Measurements from ENCODE around the gene PTPRG.
A peak's percentile ranks its signal among the peaks of the same experiment; 100 is the strongest.

Gene PTPRG

GRCh38 chr3:61563313-61564271 lies 2.2 kb downstream of the PTPRG start:
- Histone ChIP-seq H3K4me3 (ENCODE audit: low read length) (peak overlapping the region; percentile 95), H3K36me3 (ENCODE audit: insufficient read depth, low read depth, low read length) (peaks cover 19% of the 10 kb centered on the region), H3K9ac (ENCODE audit: low read depth, low read length) (peak overlapping the region; percentile 98), H3K9me3 (ENCODE audit: insufficient read depth, low read depth, low read length) (peaks cover under 1% of the 10 kb centered on the region; the same call in 1 of the 2 replicates), H3K4me1 (ENCODE audit: insufficient read depth, low read length) (peaks cover 22% of the 10 kb centered on the region), H3K27me3 (ENCODE audit: insufficient read depth, low read length) (peaks cover 20% of the 10 kb centered on the region), H3K27ac (ENCODE audit: low read length) (no peak overlapping the region)

- H3K9ac ChIP-seq (ENCODE audit: low read depth, low read length), result peak overlapping the region; percentile 98
- peaks cover 17% of the 10 kb centered on the region; the same call in 1 of the 2 replicates for H3K4me1 ChIP-seq (ENCODE audit: insufficient read depth, low read length)
- no peak overlapping the region for H3K27ac ChIP-seq (ENCODE audit: low read length)
- H3K27me3 ChIP-seq (ENCODE audit: insufficient read depth, low read length), result peaks cover 20% of the 10 kb centered on the region
- H3K36me3 ChIP-seq (ENCODE audit: insufficient read depth, low read depth, low read length), result peaks cover 19% of the 10 kb centered on the region
- H3K9me3 ChIP-seq (ENCODE audit: insufficient read depth, low read depth, low read length), result no peaks in the 10 kb centered on the region
- H3K4me3 ChIP-seq (ENCODE audit: low read length), result peak overlapping the region; percentile 95
Observed at GRCh38 chr3:61564395-61565059, 3.2 kb downstream of the PTPRG start.

DNA sequence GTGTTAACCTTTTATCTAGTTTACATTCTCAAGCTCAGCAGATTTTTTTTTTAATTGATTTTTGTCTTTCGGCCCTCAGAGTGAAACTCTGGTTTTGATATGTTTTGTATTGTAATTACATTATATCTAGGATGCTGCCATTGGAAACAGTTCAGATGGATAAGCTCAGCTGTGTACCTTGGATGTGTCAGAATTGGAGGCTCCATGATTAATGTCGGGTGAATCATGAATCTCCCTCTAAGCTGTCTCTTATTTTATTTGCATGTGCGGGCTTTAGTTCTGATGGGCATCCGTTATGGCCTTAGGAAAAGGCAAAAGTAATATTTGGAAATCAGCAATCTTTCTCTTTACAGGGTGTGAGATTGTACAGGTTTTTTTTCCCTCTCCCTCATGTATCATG lies 4.2 kb downstream of the PTPRG start:
- no peak overlapping the region for H3K9ac ChIP-seq (ENCODE audit: low read depth, low read length)
- no peak overlapping the region for H3K27ac ChIP-seq (ENCODE audit: low read length)
- H3K9me3 ChIP-seq (ENCODE audit: insufficient read depth, low read depth, low read length), result no peaks in the 10 kb centered on the region
- H3K27me3 ChIP-seq (ENCODE audit: insufficient read depth, low read length), result peaks cover 20% of the 10 kb centered on the region
- H3K36me3 ChIP-seq (ENCODE audit: insufficient read depth, low read depth, low read length), result peaks cover 29% of the 10 kb centered on the region
- H3K4me3 ChIP-seq (ENCODE audit: low read length), result peak overlapping the region; percentile 95; the same call in 1 of the 2 replicates
- H3K4me1 ChIP-seq (ENCODE audit: insufficient read depth, low read length), result peaks cover 21% of the 10 kb centered on the region

GRCh38 chr3:61568127-61568526 lies 6.8 kb downstream of the PTPRG start:
- Histone ChIP-seq H3K9ac (ENCODE audit: low read depth, low read length) (no peak overlapping the region), H3K27ac (ENCODE audit: low read length) (no peak overlapping the region), H3K27me3 (ENCODE audit: insufficient read depth, low read length) (peaks cover 13% of the 10 kb centered on the region), H3K9me3 (ENCODE audit: insufficient read depth, low read depth, low read length) (no peaks in the 10 kb centered on the region), H3K4me3 (ENCODE audit: low read length) (no peak overlapping the region), H3K4me1 (ENCODE audit: insufficient read depth, low read length) (peaks cover 36% of the 10 kb centered on the region), H3K36me3 (ENCODE audit: insufficient read depth, low read depth, low read length) (peaks cover 32% of the 10 kb centered on the region)

DNA sequence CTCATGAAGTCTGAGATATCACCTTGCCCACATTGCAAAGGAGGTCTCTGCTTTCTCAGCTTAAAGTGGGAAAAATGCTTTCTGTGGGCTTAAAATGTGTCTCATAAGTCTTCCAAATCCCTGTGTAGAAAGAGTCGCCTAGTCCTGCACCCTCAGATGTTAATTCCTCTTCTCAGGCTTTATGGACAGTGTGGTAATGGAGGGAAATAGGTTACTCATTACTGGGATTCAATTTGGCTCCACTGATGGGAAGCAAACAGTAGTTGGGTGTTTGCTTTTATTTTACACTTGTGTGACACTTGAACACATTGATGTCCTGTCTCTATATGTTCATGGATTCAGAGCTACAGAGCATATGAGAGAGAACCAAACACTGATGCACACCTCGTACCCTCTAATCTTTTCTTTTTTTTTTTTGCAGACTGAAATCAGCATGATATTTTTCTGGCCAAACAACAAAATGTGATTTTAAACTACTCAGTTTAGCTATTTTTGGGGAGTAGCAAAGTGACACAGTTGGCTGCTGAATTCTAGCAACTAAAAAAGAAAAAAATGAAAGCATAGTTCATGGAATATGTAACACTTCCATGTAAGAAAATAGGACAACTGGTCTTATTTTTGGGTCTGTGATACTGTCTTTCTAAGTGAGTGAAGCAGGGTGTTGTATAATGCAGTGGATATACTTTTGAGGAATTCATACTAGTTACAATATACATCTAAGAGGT lies 8.6 kb downstream of the PTPRG start:
- Histone ChIP-seq H3K4me1 (ENCODE audit: insufficient read depth, low read length) (peaks cover 34% of the 10 kb centered on the region), H3K9ac (ENCODE audit: low read depth, low read length) (peak overlapping the region; percentile 7; the same call in 1 of the 2 replicates), H3K36me3 (ENCODE audit: insufficient read depth, low read depth, low read length) (peaks cover 30% of the 10 kb centered on the region), H3K27me3 (ENCODE audit: insufficient read depth, low read length) (no peaks in the 10 kb centered on the region), H3K27ac (ENCODE audit: low read length) (no peak overlapping the region), H3K4me3 (ENCODE audit: low read length) (no peak overlapping the region), H3K9me3 (ENCODE audit: insufficient read depth, low read depth, low read length) (no peaks in the 10 kb centered on the region)

GRCh38 chr3:61570813-61571212 lies 9.4 kb downstream of the PTPRG start:
- peaks cover 28% of the 10 kb centered on the region for H3K4me1 ChIP-seq (ENCODE audit: insufficient read depth, low read length)
- no peaks in the 10 kb centered on the region for H3K27me3 ChIP-seq (ENCODE audit: insufficient read depth, low read length)
- H3K9me3 ChIP-seq (ENCODE audit: insufficient read depth, low read depth, low read length), result no peaks in the 10 kb centered on the region
- H3K36me3 ChIP-seq (ENCODE audit: insufficient read depth, low read depth, low read length), result peaks cover 23% of the 10 kb centered on the region
- no peak overlapping the region for H3K4me3 ChIP-seq (ENCODE audit: low read length)
- no peak overlapping the region for H3K27ac ChIP-seq (ENCODE audit: low read length)
- H3K9ac ChIP-seq (ENCODE audit: low read depth, low read length), result no peak overlapping the region

DNA sequence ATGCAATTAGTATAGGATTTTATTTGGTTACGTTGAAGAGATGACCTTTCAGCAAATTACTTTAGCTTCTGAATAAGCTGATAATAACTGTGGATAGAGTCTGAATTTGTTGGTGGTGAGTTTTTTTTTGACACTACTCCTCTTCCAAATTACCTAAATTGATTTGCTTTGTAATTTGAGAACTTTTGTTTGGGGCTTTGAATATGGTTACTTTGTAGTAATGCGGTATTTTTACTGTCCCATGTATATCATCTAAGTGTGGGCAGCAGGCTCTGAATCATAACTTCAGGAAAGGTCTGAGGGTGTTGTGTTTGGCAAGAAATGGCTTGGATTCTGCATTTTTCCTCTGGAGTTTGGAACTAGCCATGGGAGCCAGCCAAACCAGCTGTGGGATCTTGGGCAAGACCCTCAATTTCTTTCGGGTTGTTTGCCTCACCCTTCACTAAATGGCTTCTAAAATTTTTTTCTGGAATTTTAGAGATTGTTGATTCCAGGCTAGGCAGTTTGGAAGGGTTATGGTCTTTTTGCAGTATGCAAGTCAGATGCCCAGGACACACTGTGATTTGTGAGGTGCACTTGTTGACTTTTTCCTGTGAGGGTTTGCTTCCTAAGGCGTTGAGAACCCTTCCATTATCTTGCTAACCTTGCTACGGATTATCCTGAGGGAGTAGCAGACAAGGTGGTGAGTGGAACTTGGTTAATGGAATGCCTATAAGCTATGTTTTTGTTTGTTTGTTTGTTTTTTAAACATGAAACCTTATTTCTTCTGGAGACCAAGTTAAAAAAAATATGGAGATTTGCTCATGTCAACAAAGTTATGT lies 10.4 kb downstream of the PTPRG start:
- Histone ChIP-seq H3K27me3 (ENCODE audit: insufficient read depth, low read length) (no peaks in the 10 kb centered on the region), H3K9me3 (ENCODE audit: insufficient read depth, low read depth, low read length) (no peaks in the 10 kb centered on the region), H3K4me1 (ENCODE audit: insufficient read depth, low read length) (peaks cover 31% of the 10 kb centered on the region), H3K36me3 (ENCODE audit: insufficient read depth, low read depth, low read length) (peaks cover 15% of the 10 kb centered on the region), H3K9ac (ENCODE audit: low read depth, low read length) (no peak overlapping the region), H3K4me3 (ENCODE audit: low read length) (peak overlapping the region; percentile 28; the same call in 1 of the 2 replicates), H3K27ac (ENCODE audit: low read length) (no peak overlapping the region)

DNA sequence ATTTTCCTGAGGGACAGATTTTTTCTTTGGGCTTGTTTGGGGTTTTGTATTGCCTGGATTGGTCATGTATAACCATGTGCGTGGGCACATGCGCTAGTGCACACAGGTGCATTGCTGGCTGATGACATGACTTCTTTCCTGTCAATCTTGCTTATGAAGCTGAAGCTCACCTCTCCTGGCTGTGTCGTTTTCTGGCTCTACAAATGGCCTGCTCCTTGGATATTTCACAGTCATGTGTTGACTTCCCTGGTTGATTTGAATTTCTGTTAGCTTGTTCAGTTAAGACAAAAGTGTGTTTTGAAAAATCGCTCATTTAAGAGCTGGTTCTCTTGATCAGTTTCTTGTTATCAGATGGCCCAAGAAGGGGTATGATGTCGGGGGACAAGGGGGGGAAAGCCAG lies 11.5 kb downstream of the PTPRG start:
- peaks cover 29% of the 10 kb centered on the region for H3K4me1 ChIP-seq (ENCODE audit: insufficient read depth, low read length)
- H3K36me3 ChIP-seq (ENCODE audit: insufficient read depth, low read depth, low read length), result peaks cover 13% of the 10 kb centered on the region; the same call in 1 of the 2 replicates
- no peaks in the 10 kb centered on the region for H3K27me3 ChIP-seq (ENCODE audit: insufficient read depth, low read length)
- no peak overlapping the region for H3K27ac ChIP-seq (ENCODE audit: low read length)
- no peak overlapping the region for H3K4me3 ChIP-seq (ENCODE audit: low read length)
- no peak overlapping the region for H3K9ac ChIP-seq (ENCODE audit: low read depth, low read length)
- H3K9me3 ChIP-seq (ENCODE audit: insufficient read depth, low read depth, low read length), result no peaks in the 10 kb centered on the region

- peaks cover 33% of the 10 kb centered on the region for H3K4me1 ChIP-seq (ENCODE audit: insufficient read depth, low read length)
- H3K27me3 ChIP-seq (ENCODE audit: insufficient read depth, low read length), result no peaks in the 10 kb centered on the region
- H3K9ac ChIP-seq (ENCODE audit: low read depth, low read length), result no peak overlapping the region
- H3K9me3 ChIP-seq (ENCODE audit: insufficient read depth, low read depth, low read length), result no peaks in the 10 kb centered on the region
- H3K4me3 ChIP-seq (ENCODE audit: low read length), result no peak overlapping the region
- peaks cover 13% of the 10 kb centered on the region; the same call in 1 of the 2 replicates for H3K36me3 ChIP-seq (ENCODE audit: insufficient read depth, low read depth, low read length)
- H3K27ac ChIP-seq (ENCODE audit: low read length), result no peak overlapping the region
Observed at GRCh38 chr3:61573441-61573840, 12.1 kb downstream of the PTPRG start.

GRCh38 chr3:61574854-61575253 lies 13.5 kb downstream of the PTPRG start:
- peaks cover 16% of the 10 kb centered on the region for H3K36me3 ChIP-seq (ENCODE audit: insufficient read depth, low read depth, low read length)
- H3K27me3 ChIP-seq (ENCODE audit: insufficient read depth, low read length), result no peaks in the 10 kb centered on the region
- H3K4me1 ChIP-seq (ENCODE audit: insufficient read depth, low read length), result peaks cover 33% of the 10 kb centered on the region
- H3K9me3 ChIP-seq (ENCODE audit: insufficient read depth, low read depth, low read length), result no peaks in the 10 kb centered on the region
- H3K27ac ChIP-seq (ENCODE audit: low read length), result no peak overlapping the region
- H3K9ac ChIP-seq (ENCODE audit: low read depth, low read length), result no peak overlapping the region
- H3K4me3 ChIP-seq (ENCODE audit: low read length), result no peak overlapping the region

DNA sequence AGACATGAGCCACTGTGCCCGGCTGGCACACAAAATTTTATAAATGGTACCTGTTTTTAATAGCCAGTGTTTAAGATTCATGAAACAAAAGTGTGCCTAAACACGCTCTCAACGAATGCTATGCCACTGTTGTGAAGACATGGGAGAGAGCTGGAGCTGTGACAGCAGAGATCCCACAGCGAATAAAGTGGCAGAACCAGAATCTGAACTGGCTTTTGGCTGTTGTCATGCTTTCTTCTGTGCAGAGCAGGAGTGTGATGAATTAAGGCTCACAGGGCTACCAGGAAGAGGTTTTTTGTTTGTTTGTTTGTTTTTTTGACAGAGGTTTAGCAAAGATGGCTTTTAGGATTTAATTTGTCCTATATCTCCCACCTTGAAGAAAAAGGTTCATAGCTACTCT lies 14.5 kb downstream of the PTPRG start:
- Histone ChIP-seq H3K4me1 (ENCODE audit: insufficient read depth, low read length) (peaks cover 32% of the 10 kb centered on the region), H3K27me3 (ENCODE audit: insufficient read depth, low read length) (no peaks in the 10 kb centered on the region), H3K36me3 (ENCODE audit: insufficient read depth, low read depth, low read length) (peaks cover 5% of the 10 kb centered on the region), H3K9ac (ENCODE audit: low read depth, low read length) (no peak overlapping the region), H3K27ac (ENCODE audit: low read length) (no peak overlapping the region), H3K9me3 (ENCODE audit: insufficient read depth, low read depth, low read length) (no peaks in the 10 kb centered on the region), H3K4me3 (ENCODE audit: low read length) (no peak overlapping the region)

All from iPS-20b (cell line).